OCI-LY7 (cell line): ENCODE measurements around the gene MISP3. TPM values are rescaled to one million over a fixed set of nuclear protein-coding genes. Genes with fewer than 3 reads are reported as not detected.

Experiments used
- BruUV-seq: library from RNA; stranded (reverse); fragments of 400-500 nt; replicated peaks from 2 replicates; lab custom pipeline; 2021; lab: Mats Ljungman, UMichigan
- CTCF ChIA-PET: fragments of 300-600 bp; sonication (Branson Sonifier 250); formaldehyde crosslinking; loops from one replicate; lab custom pipeline; 2022; ENCODE audit warnings: antibody characterized with exemption; ENCODE audit not compliant: unreplicated experiment; lab: Charles Lee
- POLR2A ChIA-PET: fragments of 300-600 bp; sonication (Branson Sonifier 250); formaldehyde crosslinking; loops from one replicate; lab custom pipeline; 2022; ENCODE audit warnings: antibody characterized with exemption; lab: Charles Lee
- DNase-seq: peaks from one replicate; pipeline ENCODE4 v3.0.0-alpha.2; 2015; ENCODE audit warnings: low spot score
- H2AFZ ChIP-seq: fragments of 200-600 bp; sonication (generic), shearing (Covaris generic); 2 replicates; pipeline ENCODE4 v1.6.1; 2014; ENCODE audit warnings: mild to moderate bottlenecking, antibody characterized with exemption, low read length, moderate library complexity
- H3K27ac ChIP-seq: fragments of 200-600 bp; sonication (generic); 2 replicates; pipeline ENCODE4 v1.5.1; 2014; ENCODE audit warnings: mixed run types, low read depth, mild to moderate bottlenecking, moderate library complexity, low read length, inconsistent platforms; ENCODE audit not compliant: poor library complexity, severe bottlenecking
- H3K36me3 ChIP-seq: fragments of 200-600 bp; sonication (generic); 2 replicates; pipeline ENCODE4 v1.6.1; 2014; ENCODE audit warnings: mild to moderate bottlenecking, antibody characterized with exemption, low read length, moderate library complexity, mixed read lengths; ENCODE audit not compliant: insufficient read depth
- H3K4me1 ChIP-seq: fragments of 200-600 bp; sonication (generic); 2 replicates; pipeline ENCODE4 v1.5.1; 2014; ENCODE audit warnings: mild to moderate bottlenecking, low read length; ENCODE audit not compliant: insufficient read depth, poor library complexity, severe bottlenecking
- H3K4me2 ChIP-seq: fragments of 200-600 bp; sonication (generic); 2 replicates; pipeline ENCODE4 v1.6.1; 2014; ENCODE audit warnings: mild to moderate bottlenecking, low read length
- H3K4me3 ChIP-seq: fragments of 200-600 bp; sonication (generic); 2 replicates; pipeline ENCODE4 v1.5.1; 2014; ENCODE audit warnings: mild to moderate bottlenecking, low read depth, low read length; ENCODE audit not compliant: poor library complexity, severe bottlenecking
- H3K79me2 ChIP-seq: fragments of 200-600 bp; sonication (generic); 2 replicates; pipeline ENCODE4 v1.6.1; 2016; ENCODE audit warnings: low read depth, mild to moderate bottlenecking, low read length, moderate library complexity, mixed read lengths; ENCODE audit not compliant: insufficient read depth
- H3K9me2 ChIP-seq: fragments of 200-600 bp; sonication (generic); 2 replicates; pipeline ENCODE4 v1.6.1; 2016; ENCODE audit warnings: mild to moderate bottlenecking, low read length, mixed read lengths; ENCODE audit not compliant: insufficient read depth
- H3K9me3 ChIP-seq: fragments of 200-600 bp; sonication (generic); 2 replicates; pipeline ENCODE4 v1.6.1; 2014; ENCODE audit warnings: mild to moderate bottlenecking, mixed run types, low read length, mixed read lengths
- H4K20me1 ChIP-seq: fragments of 200-600 bp; sonication (generic); 2 replicates; pipeline ENCODE4 v1.6.1; 2014; ENCODE audit warnings: mild to moderate bottlenecking, antibody characterized with exemption, low read length, moderate library complexity, mixed read lengths; ENCODE audit not compliant: insufficient read depth
- EZH2phosphoT487 ChIP-seq: fragments of 200-600 bp; sonication (generic); IDR thresholded peaks from 2 replicates; pipeline ENCODE4 v1.6.1; 2018; ENCODE audit warnings: low read depth, borderline replicate concordance, mild to moderate bottlenecking, mixed run types, antibody characterized with exemption, low read length, moderate library complexity, mixed read lengths
- intact Hi-C: fragments of 100-400 bp; cut with micrococcal nuclease; formaldehyde crosslinking; loops from one replicate; pipeline ENCODE4 v1.10.0; 2022; ENCODE audit not compliant: unreplicated experiment
- total RNA-seq, 2 experiments: library from RNA; depleted of rRNA in 1 of 2; stranded (reverse); fragments of >200 nt in 1 of 2; shearing (Covaris generic) in 1 of 2; gene quantifications; 2 replicates each; pipeline ENCODE4 v1.2.3, GENCODE V29; 2014 to 2022
- TF ChIP-seq, protein P1 (sequence below): fragments of 200-600 bp; sonication (generic); conservative IDR thresholded peaks from 2 replicates; pipeline ENCODE4 v1.5.1; 2014; ENCODE audit warnings: mild to moderate bottlenecking, antibody characterized with exemption, low read length, moderate library complexity, mixed read lengths

The MISP3 gene
- total RNA-seq, 2 experiments from 2014 or later = 3.3 to 3.9 TPM

DNA sequence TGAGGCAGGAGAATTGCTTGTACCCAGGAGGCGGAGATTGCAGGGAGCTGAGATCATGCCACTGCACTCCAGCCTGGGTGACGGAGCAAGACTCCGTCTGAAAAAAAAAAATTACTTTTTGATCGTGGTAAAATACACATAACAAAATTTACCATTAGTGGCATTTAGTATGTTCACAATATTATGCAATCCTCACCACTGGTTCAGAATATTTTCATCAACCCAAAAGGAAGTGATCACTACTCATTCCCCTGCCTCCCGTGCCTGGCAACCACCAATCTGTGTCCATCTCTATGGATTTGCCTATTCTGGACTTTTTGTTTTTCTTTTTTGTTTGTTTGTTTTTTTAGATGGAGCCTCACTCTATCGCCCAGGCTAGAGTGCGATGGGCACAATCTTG, 9.5 kb upstream of the MISP3 start:
- peaks cover 6% of the 10 kb centered on the region for H3K4me1 ChIP-seq
- no peaks in the 10 kb centered on the region for H4K20me1 ChIP-seq
- DNase-seq = no peak
- no peaks in the 10 kb centered on the region for H3K79me2 ChIP-seq
- no peak overlapping the region for H2AFZ ChIP-seq
- CTCF ChIA-PET = no interaction called here
- BruUV-seq = no TSS peak
- intact Hi-C loops = no loop called here
- no peak for TF ChIP-seq EZH2phosphoT487
- TF ChIP-seq, protein P1, sequence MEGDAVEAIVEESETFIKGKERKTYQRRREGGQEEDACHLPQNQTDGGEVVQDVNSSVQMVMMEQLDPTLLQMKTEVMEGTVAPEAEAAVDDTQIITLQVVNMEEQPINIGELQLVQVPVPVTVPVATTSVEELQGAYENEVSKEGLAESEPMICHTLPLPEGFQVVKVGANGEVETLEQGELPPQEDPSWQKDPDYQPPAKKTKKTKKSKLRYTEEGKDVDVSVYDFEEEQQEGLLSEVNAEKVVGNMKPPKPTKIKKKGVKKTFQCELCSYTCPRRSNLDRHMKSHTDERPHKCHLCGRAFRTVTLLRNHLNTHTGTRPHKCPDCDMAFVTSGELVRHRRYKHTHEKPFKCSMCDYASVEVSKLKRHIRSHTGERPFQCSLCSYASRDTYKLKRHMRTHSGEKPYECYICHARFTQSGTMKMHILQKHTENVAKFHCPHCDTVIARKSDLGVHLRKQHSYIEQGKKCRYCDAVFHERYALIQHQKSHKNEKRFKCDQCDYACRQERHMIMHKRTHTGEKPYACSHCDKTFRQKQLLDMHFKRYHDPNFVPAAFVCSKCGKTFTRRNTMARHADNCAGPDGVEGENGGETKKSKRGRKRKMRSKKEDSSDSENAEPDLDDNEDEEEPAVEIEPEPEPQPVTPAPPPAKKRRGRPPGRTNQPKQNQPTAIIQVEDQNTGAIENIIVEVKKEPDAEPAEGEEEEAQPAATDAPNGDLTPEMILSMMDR = no peak
- POLR2A ChIA-PET = no interaction called here
- H3K4me3 ChIP-seq = no peak overlapping the region
- H3K4me2 ChIP-seq = no peak overlapping the region
- H3K36me3 ChIP-seq = no peaks in the 10 kb centered on the region
- H3K9me3 ChIP-seq = no peaks in the 10 kb centered on the region
- no peak overlapping the region for H3K27ac ChIP-seq
- no peaks in the 10 kb centered on the region for H3K9me2 ChIP-seq

GRCh38 chr19:14066134-14066533, 6.5 kb upstream of the MISP3 start:
- no TSS peak for BruUV-seq
- ChIA-PET POLR2A (no interaction called here), CTCF (no interaction called here)
- no peak overlapping the region for H3K27ac ChIP-seq
- DNase-seq = no peak
- H3K4me2 ChIP-seq = no peak overlapping the region
- no peaks in the 10 kb centered on the region for H3K79me2 ChIP-seq
- no peaks in the 10 kb centered on the region for H3K4me1 ChIP-seq
- no peaks in the 10 kb centered on the region for H3K9me2 ChIP-seq
- H3K9me3 ChIP-seq = no peaks in the 10 kb centered on the region
- H3K36me3 ChIP-seq = no peaks in the 10 kb centered on the region
- no peaks in the 10 kb centered on the region for H4K20me1 ChIP-seq
- H2AFZ ChIP-seq = no peak overlapping the region
- TF ChIP-seq, protein P1 = no peak
- TF ChIP-seq EZH2phosphoT487 = no peak
- intact Hi-C loops = no loop called here
- no peak overlapping the region for H3K4me3 ChIP-seq

DNA sequence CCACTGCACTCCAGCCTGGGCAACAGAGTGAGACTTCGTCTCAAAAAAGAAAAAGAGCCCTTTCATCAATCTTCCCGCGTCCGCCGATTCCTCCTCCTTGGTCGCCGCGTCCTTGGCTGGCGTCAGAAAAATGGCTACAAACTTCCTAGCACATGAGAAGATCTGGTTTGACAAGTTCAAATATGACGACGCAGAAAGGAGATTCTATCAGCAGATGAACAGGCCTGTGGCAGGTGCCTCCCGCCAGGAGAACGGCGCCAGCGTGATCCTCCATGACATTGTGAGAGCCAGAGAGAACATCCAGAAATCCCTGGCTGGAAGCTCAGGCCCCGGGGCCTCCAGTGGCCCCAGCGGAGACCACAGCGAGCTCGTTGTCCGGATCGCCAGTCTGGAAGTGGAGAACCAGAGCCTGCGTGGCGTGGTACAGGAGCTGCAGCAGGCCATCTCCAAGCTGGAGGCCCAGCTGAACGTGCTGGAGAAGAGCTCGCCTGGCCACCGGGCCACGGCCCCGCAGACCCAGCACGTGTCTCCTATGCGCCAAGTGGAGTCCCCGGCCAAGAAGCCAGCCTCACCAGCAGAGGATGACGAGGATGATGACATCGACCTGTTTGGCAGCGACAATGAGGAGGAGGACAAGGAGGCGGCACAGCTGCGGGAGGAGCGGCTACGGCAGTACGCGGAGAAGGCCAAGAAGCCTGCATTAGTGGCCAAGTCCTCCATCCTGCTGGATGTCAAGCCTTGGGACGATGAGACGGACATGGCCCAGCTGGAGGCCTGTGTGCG, 2.1 kb upstream of the MISP3 start:
- intact Hi-C loops = loop anchor here (10.0 kb wide), 1 partner anchor 476 kb away; no protein-coding TSS in a partner anchor
- Histone ChIP-seq H3K9me3 (no peaks in the 10 kb centered on the region), H3K36me3 (no peaks in the 10 kb centered on the region), H4K20me1 (no peaks in the 10 kb centered on the region), H3K4me1 (peaks cover 26% of the 10 kb centered on the region), H3K27ac (no peak overlapping the region), H3K4me2 (no peak overlapping the region), H2AFZ (no peak overlapping the region), H3K9me2 (no peaks in the 10 kb centered on the region), H3K4me3 (no peak overlapping the region), H3K79me2 (no peaks in the 10 kb centered on the region)
- no peak for DNase-seq
- BruUV-seq = no TSS peak
- TF ChIP-seq, protein P1 = no peak
- no peak for TF ChIP-seq EZH2phosphoT487
- ChIA-PET CTCF (no interaction called here), POLR2A (no interaction called here)
